WTC11 (cell line): ENCODE measurements around the gene TTLL13.

Experiments used
- ESRRA ChIP-seq: sonication (generic); formaldehyde crosslinking; IDR thresholded peaks from 2 replicates; pipeline ENCODE4 v1.8.1; 2022; ENCODE audit warnings: mild to moderate bottlenecking, missing genetic modification reagents, borderline replicate concordance
- FOXK1 ChIP-seq: sonication (generic); formaldehyde crosslinking; IDR thresholded peaks from 2 replicates; pipeline ENCODE4 v1.8.0; 2022; ENCODE audit warnings: mild to moderate bottlenecking, moderate library complexity, missing genetic modification reagents
- KAT7 ChIP-seq: sonication (generic); formaldehyde crosslinking; IDR thresholded peaks from 2 replicates; pipeline ENCODE4 v1.8.1; 2023; ENCODE audit warnings: missing genetic modification reagents, mild to moderate bottlenecking, borderline replicate concordance
- NR1H2 ChIP-seq: sonication (generic); formaldehyde crosslinking; IDR thresholded peaks from 2 replicates; pipeline ENCODE4 v1.9.0; 2021; ENCODE audit warnings: mild to moderate bottlenecking, moderate library complexity, missing genetic modification reagents
- NR2C2 ChIP-seq: sonication (generic); formaldehyde crosslinking; IDR thresholded peaks from 2 replicates; pipeline ENCODE4 v1.8.0; 2022; ENCODE audit warnings: mild to moderate bottlenecking, missing genetic modification reagents
- SMAD4 ChIP-seq: sonication (generic); formaldehyde crosslinking; IDR thresholded peaks from 2 replicates; pipeline ENCODE4 v1.8.0; 2022; ENCODE audit warnings: mild to moderate bottlenecking, missing genetic modification reagents
- ZNF121 ChIP-seq: sonication (generic); formaldehyde crosslinking; IDR thresholded peaks from 2 replicates; pipeline ENCODE4 v1.8.0; 2023; ENCODE audit warnings: missing genetic modification reagents
- TF ChIP-seq, protein P1 (sequence below): fragments of 200-600 bp; IDR thresholded peaks from 2 replicates; pipeline ENCODE4 v1.8.0; 2022; ENCODE audit warnings: antibody characterized with exemption
- TF ChIP-seq, protein P2 (sequence below): sonication (generic); formaldehyde crosslinking; IDR thresholded peaks from 2 replicates; pipeline ENCODE4 v1.8.0; 2022; ENCODE audit warnings: mild to moderate bottlenecking, missing genetic modification reagents
- TF ChIP-seq, protein P3 (sequence below): sonication (generic); formaldehyde crosslinking; IDR thresholded peaks from 2 replicates; pipeline ENCODE4 v1.8.1; 2023; ENCODE audit warnings: mild to moderate bottlenecking, missing genetic modification reagents, moderate library complexity

DNA sequence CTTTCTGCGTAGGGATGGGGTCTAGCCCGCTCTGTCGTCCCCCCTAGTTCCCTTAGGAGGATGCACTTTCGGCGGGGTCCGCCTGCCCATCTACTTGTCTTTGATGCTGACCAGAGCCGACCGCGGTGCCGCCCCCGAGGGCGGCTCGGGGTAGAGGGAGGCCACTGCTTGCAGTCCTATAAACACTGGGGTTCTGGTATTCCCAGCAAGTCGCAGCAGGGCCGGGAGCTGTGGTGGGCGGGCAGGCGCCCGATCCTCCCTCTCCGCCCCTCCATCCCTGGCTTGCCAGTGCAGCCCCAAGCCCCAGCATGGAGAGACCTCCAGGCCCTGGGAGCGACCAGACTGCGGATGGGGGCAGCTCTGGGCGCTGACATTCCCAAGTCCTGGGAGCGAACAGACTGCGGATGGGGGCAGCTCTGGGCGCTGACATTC is 47.4 kb upstream of the TTLL13 start:
- TF ChIP-seq NR2C2 (CRISPR knock-in tag) (no peak), SMAD4 (CRISPR knock-in tag) (no peak), NR1H2 (CRISPR knock-in tag) (no peak), KAT7 (CRISPR knock-in tag) (no peak), ZNF121 (no peak), FOXK1 (CRISPR knock-in tag) (no peak), ESRRA (CRISPR knock-in tag) (no peak)
- TF ChIP-seq, protein P1, sequence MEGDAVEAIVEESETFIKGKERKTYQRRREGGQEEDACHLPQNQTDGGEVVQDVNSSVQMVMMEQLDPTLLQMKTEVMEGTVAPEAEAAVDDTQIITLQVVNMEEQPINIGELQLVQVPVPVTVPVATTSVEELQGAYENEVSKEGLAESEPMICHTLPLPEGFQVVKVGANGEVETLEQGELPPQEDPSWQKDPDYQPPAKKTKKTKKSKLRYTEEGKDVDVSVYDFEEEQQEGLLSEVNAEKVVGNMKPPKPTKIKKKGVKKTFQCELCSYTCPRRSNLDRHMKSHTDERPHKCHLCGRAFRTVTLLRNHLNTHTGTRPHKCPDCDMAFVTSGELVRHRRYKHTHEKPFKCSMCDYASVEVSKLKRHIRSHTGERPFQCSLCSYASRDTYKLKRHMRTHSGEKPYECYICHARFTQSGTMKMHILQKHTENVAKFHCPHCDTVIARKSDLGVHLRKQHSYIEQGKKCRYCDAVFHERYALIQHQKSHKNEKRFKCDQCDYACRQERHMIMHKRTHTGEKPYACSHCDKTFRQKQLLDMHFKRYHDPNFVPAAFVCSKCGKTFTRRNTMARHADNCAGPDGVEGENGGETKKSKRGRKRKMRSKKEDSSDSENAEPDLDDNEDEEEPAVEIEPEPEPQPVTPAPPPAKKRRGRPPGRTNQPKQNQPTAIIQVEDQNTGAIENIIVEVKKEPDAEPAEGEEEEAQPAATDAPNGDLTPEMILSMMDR = no peak
- TF ChIP-seq, protein P2, sequence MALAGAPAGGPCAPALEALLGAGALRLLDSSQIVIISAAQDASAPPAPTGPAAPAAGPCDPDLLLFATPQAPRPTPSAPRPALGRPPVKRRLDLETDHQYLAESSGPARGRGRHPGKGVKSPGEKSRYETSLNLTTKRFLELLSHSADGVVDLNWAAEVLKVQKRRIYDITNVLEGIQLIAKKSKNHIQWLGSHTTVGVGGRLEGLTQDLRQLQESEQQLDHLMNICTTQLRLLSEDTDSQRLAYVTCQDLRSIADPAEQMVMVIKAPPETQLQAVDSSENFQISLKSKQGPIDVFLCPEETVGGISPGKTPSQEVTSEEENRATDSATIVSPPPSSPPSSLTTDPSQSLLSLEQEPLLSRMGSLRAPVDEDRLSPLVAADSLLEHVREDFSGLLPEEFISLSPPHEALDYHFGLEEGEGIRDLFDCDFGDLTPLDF (CRISPR knock-in tag) = no peak
- TF ChIP-seq, protein P3, sequence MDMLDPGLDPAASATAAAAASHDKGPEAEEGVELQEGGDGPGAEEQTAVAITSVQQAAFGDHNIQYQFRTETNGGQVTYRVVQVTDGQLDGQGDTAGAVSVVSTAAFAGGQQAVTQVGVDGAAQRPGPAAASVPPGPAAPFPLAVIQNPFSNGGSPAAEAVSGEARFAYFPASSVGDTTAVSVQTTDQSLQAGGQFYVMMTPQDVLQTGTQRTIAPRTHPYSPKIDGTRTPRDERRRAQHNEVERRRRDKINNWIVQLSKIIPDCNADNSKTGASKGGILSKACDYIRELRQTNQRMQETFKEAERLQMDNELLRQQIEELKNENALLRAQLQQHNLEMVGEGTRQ = no peak
